NT2/D1 (cell line): Measurements from ENCODE around the gene NRDC.

Source experiments
- DNase-seq: peaks from one replicate; pipeline ENCODE4 v3.0.0-alpha.2; 2011; ENCODE audit warnings: low read depth, low spot score
- H3K27me3 ChIP-seq: 2 replicates; pipeline ENCODE4 v1.6.0; 2011; ENCODE audit warnings: mild to moderate bottlenecking; ENCODE audit not compliant: insufficient read length, insufficient read depth
- H3K36me3 ChIP-seq: 2 replicates; pipeline ENCODE4 v1.6.1; 2011; ENCODE audit warnings: mild to moderate bottlenecking, low read length, mixed read lengths; ENCODE audit not compliant: insufficient read depth, insufficient read length
- H3K4me1 ChIP-seq: 2 replicates; pipeline ENCODE4 v1.5.1; 2011; ENCODE audit not compliant: insufficient read depth, insufficient read length
- H3K4me3 ChIP-seq: 2 replicates; pipeline ENCODE4 v1.5.1; 2011; ENCODE audit warnings: low read depth; ENCODE audit not compliant: insufficient read length
- H3K9ac ChIP-seq: 2 replicates; pipeline ENCODE4 v1.6.0; 2011; ENCODE audit warnings: low read depth; ENCODE audit not compliant: insufficient read length
- H3K9me3 ChIP-seq: 2 replicates; pipeline ENCODE4 v1.5.1; 2011; ENCODE audit warnings: mild to moderate bottlenecking, low read length; ENCODE audit not compliant: insufficient read depth
- SUZ12 ChIP-seq: IDR thresholded peaks from 2 replicates; pipeline ENCODE4 v1.6.1; 2011; ENCODE audit not compliant: insufficient read length, insufficient read depth; ENCODE audit errors: extremely low read depth
- YY1 ChIP-seq: IDR thresholded peaks from 2 replicates; pipeline ENCODE4 v1.6.1; 2011; ENCODE audit not compliant: insufficient read length, insufficient read depth
- ZNF274 ChIP-seq: IDR thresholded peaks from 2 replicates; pipeline ENCODE4 v1.6.1; 2011; ENCODE audit warnings: mild to moderate bottlenecking, low read depth, low read length

The NRDC gene

DNA sequence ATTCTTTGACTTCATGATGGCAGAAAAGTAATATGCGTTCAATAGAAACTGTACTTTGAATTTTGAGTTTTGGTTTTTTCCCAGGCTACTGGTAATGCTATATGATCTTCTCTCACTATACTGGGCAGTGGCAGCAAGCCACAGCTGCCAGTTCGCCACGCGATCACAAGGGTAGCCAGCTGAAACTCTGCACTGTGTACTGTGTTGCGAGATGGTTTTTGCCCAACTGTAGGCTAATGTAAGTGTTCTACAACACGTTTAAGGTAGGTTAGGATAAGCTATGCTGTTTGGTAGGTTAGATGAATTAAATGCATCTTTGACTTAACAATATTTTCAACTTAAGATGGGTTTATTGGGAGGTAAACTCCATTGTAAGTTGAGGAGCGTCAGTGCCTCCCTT, 123.1 kb downstream of the NRDC start:
- Histone ChIP-seq H3K9me3 (no peaks in the 10 kb centered on the region), H3K4me3 (no peak overlapping the region), H3K4me1 (no peaks in the 10 kb centered on the region), H3K9ac (no peak overlapping the region), H3K36me3 (peaks cover 63% of the 10 kb centered on the region), H3K27me3 (no peaks in the 10 kb centered on the region)
- TF ChIP-seq SUZ12 (no peak), ZNF274 (no peak), YY1 (no peak)
- no peak for DNase-seq

DNA sequence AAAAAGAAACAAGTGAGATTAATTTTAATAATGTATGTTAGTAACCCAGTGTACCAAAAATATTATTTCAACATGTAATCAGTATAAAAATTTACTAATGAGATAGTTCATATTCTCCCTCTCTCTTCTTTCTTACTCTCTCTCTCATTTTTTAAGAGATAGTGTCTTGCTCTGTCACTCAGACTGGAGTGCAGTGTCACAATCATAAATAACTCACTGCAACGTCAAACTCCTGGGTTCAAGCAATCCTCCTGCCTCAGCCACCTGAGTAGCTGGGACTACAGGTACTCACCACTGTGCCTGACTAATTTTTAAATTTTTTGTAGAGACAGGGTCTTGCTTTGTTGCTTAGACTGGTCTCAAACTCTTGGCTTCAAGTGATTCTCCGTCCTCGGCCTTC, 123.9 kb downstream of the NRDC start:
- TF ChIP-seq SUZ12, result no peak
- no peak for TF ChIP-seq YY1
- TF ChIP-seq ZNF274, result no peak
- no peak overlapping the region for H3K9ac ChIP-seq

DNA sequence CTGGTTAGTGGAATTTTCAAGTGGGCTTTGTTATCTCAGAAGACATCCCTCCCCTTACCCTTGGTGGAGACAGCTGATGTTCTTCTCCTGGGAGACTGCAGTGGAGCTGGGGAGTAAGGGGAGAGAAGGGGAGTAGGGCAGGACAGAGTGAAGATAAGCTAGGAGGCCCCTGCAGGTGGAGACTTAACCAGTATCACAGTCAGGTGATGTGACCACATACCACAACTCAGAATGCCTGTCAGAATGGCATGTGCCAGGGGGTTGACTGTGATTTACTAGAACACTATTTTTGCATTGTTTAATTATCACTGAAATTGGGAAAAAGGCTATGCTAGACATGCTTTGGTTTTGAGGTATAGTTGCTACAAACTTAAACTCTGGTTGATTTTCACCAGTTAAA, 124.6 kb downstream of the NRDC start:
- DNase-seq, result no peak
- H3K36me3 ChIP-seq, result peaks cover 63% of the 10 kb centered on the region
- H3K9me3 ChIP-seq, result no peaks in the 10 kb centered on the region
- no peak for TF ChIP-seq YY1
- no peak for TF ChIP-seq ZNF274
- no peak for TF ChIP-seq SUZ12
- no peak overlapping the region for H3K9ac ChIP-seq
- H3K27me3 ChIP-seq, result no peaks in the 10 kb centered on the region
- no peak overlapping the region for H3K4me3 ChIP-seq
- H3K4me1 ChIP-seq, result no peaks in the 10 kb centered on the region

More for the DNA sequence above, 123.9 kb downstream of the NRDC start:
- H3K27me3 ChIP-seq, result no peaks in the 10 kb centered on the region
- no peaks in the 10 kb centered on the region for H3K4me1 ChIP-seq
- H3K9me3 ChIP-seq, result no peaks in the 10 kb centered on the region
- no peak overlapping the region for H3K4me3 ChIP-seq
- DNase-seq, result no peak
- peaks cover 58% of the 10 kb centered on the region for H3K36me3 ChIP-seq

DNA sequence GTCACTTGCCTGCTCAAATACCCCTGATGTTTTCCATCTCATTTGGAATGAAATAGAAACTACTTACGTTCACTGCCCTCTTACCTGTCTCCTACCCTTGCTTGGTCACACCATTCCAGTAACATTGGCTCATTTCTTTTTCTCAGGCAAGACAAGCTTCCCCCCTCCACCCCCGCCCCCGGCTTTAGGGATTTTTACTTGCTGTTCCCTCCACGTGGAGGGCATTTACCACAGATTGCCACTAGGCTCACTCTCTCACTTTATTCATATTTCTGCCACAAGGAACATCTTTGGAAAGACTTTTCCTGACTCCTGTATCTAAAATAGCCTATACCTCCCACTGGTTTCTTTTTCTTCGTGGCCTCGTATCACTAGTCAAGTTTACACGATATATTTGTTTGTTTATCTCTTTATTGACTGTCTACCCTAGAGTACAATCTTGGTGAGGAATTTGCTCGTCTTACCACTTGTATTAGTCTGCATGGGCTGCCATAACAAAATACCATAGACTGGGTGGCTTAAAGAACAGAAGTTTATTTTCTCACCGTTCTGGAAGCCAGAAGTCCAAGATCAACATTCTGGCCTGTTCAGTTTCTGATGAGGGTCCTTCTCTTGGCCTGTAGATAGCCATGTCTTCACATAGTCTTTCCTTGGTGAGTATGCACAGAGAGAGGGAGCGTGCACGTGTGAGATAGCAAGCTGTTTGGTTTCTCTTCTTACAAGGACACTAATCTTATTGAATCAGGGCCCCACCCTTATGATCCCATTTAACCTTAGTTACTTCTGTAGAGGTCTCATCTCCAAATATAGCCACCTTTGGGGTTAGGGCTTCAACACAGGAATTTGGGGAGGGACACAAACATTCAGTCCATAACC, 126.2 kb downstream of the NRDC start:
- H3K4me3 ChIP-seq, result no peak overlapping the region
- H3K9me3 ChIP-seq, result no peaks in the 10 kb centered on the region
- no peak for TF ChIP-seq YY1
- no peak for TF ChIP-seq SUZ12
- no peak for TF ChIP-seq ZNF274
- H3K36me3 ChIP-seq, result peaks cover 75% of the 10 kb centered on the region
- no peaks in the 10 kb centered on the region for H3K27me3 ChIP-seq
- no peak for DNase-seq
- no peak overlapping the region for H3K9ac ChIP-seq
- no peaks in the 10 kb centered on the region for H3K4me1 ChIP-seq

DNA sequence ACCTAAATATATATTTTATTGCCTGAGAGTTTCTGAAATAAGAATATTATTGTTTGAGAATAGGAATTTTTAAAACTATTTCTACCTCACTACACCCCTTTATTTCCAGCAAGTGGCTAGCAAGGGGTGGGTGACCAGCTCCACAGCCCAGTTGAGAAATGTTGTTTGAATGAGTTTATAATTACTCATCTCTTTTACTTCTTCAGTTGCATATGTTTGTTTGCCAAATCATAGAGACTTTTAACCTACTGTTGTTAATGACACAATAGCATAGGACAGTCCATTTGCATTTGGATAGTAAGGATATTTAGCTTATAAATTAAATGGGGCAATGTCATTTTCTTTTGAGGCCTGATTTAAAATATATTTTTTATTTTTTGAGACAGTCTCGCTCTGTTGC, 127.8 kb downstream of the NRDC start:
- Histone ChIP-seq H3K27me3 (no peaks in the 10 kb centered on the region), H3K9ac (no peak overlapping the region), H3K4me3 (no peak overlapping the region), H3K36me3 (peaks cover 77% of the 10 kb centered on the region), H3K4me1 (no peaks in the 10 kb centered on the region), H3K9me3 (no peaks in the 10 kb centered on the region)
- DNase-seq, result no peak
- TF ChIP-seq SUZ12 (no peak), YY1 (no peak), ZNF274 (no peak)

DNA sequence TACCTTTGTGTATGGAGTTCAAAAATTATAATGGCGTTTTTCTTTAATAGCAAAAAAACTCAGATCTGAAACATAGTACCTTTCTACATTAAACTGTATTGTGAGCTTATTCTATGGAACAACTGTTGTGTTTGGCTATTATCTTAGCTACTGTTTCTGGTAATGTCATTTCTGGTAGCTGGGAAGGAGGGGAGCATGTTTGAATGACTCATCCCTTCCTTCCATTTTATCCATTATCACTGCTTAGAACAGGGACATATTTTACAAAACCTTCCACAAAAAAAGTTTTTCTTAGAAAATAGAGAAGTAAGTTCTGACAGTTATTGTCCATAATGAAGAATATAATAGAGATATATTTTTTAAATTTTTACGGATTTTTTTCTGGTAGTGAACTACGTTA, 128.3 kb downstream of the NRDC start:
- Histone ChIP-seq H3K9ac (no peak overlapping the region), H3K4me1 (no peaks in the 10 kb centered on the region), H3K4me3 (no peak overlapping the region), H3K27me3 (no peaks in the 10 kb centered on the region), H3K36me3 (peaks cover 72% of the 10 kb centered on the region), H3K9me3 (no peaks in the 10 kb centered on the region)
- TF ChIP-seq SUZ12 (no peak), ZNF274 (no peak), YY1 (no peak)
- DNase-seq, result no peak

DNA sequence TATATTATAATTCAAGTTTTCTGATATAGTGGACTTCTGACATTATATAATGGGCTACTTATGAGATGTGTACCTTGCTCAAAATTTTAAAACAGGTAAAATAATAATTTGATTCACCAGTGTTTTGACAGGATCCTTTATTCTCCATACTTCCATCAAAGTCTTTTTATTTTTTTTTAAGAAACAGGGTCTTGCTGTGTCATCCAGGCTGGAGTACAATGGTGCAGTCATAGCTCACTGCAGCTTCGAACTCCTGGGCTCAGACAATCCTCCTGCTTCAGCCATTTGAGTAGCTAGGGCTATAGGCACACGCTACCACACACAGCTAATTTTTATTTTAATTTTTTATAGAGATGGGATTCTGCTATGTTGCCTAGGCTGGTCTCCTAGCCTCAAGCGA, 129.4 kb downstream of the NRDC start:
- Histone ChIP-seq H3K27me3 (no peaks in the 10 kb centered on the region), H3K4me1 (no peaks in the 10 kb centered on the region), H3K9ac (no peak overlapping the region), H3K4me3 (no peak overlapping the region), H3K9me3 (no peaks in the 10 kb centered on the region), H3K36me3 (peaks cover 65% of the 10 kb centered on the region)
- TF ChIP-seq ZNF274 (no peak), YY1 (no peak), SUZ12 (no peak)
- DNase-seq, result no peak
